IMR-90 (cell line): ENCODE data around the gene ANTXR1. TPM values are rescaled to one million over a fixed set of nuclear protein-coding genes. Genes with fewer than 3 reads are reported as not detected.
A peak's percentile ranks its signal among the peaks of the same experiment; 100 is the strongest.

Source experiments
- ATAC-seq: fragments of 200-7000 bp; cut with Tn5 transposase; 2 replicates; pipeline ENCODE4 v1.9.1; 2020; ENCODE audit warnings: low read depth, mild to moderate bottlenecking, moderate library complexity
- BruUV-seq: library from RNA; stranded (reverse); fragments of 400-500 nt; replicated peaks from 2 replicates; lab custom pipeline; 2021; lab: Mats Ljungman, UMichigan
- CTCF ChIA-PET: fragments of 300-600 bp; formaldehyde crosslinking; extraction: SDS; loops from one replicate; lab custom pipeline; 2021; ENCODE audit warnings: antibody characterized with exemption; lab: Yijun Ruan, JAX
- POLR2A ChIA-PET: fragments of 300-600 bp; sonication (Branson Sonifier 250); formaldehyde crosslinking; loops from one replicate; lab custom pipeline; 2022; ENCODE audit warnings: antibody characterized with exemption; ENCODE audit not compliant: unreplicated experiment; lab: Charles Lee
- DNase-seq: peaks from one replicate; pipeline ENCODE4 v3.0.0; 2013
- H2AFZ ChIP-seq: replicated peaks from 2 replicates; pipeline ENCODE3; 2013; ENCODE audit warnings: low read length, mild to moderate bottlenecking; ENCODE audit not compliant: poor library complexity
- H2AK5ac ChIP-seq: 2 replicates; pipeline ENCODE4 v1.6.1; 2013; ENCODE audit warnings: low read depth, low read length, inconsistent platforms
- H2AK9ac ChIP-seq: replicated peaks from 2 replicates; pipeline ENCODE3; 2013; ENCODE audit warnings: mild to moderate bottlenecking, low read depth, low read length, moderate library complexity; ENCODE audit not compliant: poor library complexity
- H2BK120ac ChIP-seq: 2 replicates; pipeline ENCODE4 v1.6.1; 2013; ENCODE audit warnings: low read depth, low read length, inconsistent platforms
- H2BK15ac ChIP-seq: 3 replicates; pipeline ENCODE4 v1.6.1; 2013; ENCODE audit warnings: low read depth, low read length, inconsistent platforms
- H2BK20ac ChIP-seq: 2 replicates; pipeline ENCODE4 v1.6.1; 2013; ENCODE audit warnings: low read depth, mild to moderate bottlenecking, inconsistent platforms, low read length, moderate library complexity
- H2BK5ac ChIP-seq: 2 replicates; pipeline ENCODE4 v1.6.1; 2013; ENCODE audit warnings: mild to moderate bottlenecking, low read depth, low read length, inconsistent platforms; ENCODE audit not compliant: poor library complexity, severe bottlenecking
- H3K14ac ChIP-seq: replicated peaks from 2 replicates; pipeline ENCODE4 v1.6.1; 2013; ENCODE audit warnings: low read depth, low read length, inconsistent platforms
- H3K18ac ChIP-seq: 2 replicates; pipeline ENCODE4 v1.6.1; 2013; ENCODE audit warnings: low read depth, low read length, control low read depth
- H3K23ac ChIP-seq: 2 replicates; pipeline ENCODE4 v1.6.1; 2013; ENCODE audit warnings: low read depth, low read length, inconsistent platforms
- H3K27ac ChIP-seq: 2 replicates; pipeline ENCODE4 v1.5.1; 2013; ENCODE audit warnings: mild to moderate bottlenecking, control low read depth, low read length; ENCODE audit not compliant: insufficient read depth
- H3K27me3 ChIP-seq: 2 replicates; pipeline ENCODE4 v1.6.1; 2013; ENCODE audit warnings: low read length; ENCODE audit not compliant: control insufficient read depth, insufficient read depth
- H3K36me3 ChIP-seq: 2 replicates; pipeline ENCODE4 v1.6.1; 2013; ENCODE audit warnings: low read length, mixed read lengths; ENCODE audit not compliant: control insufficient read depth, insufficient read depth
- H3K4ac ChIP-seq: 2 replicates; pipeline ENCODE4 v1.6.1; 2013; ENCODE audit warnings: low read depth, low read length, inconsistent platforms
- H3K4me1 ChIP-seq: 2 replicates; pipeline ENCODE4 v1.6.1; 2013; ENCODE audit warnings: low read length, mixed read lengths; ENCODE audit not compliant: control insufficient read depth, insufficient read depth
- H3K4me2 ChIP-seq: 2 replicates; pipeline ENCODE4 v1.6.1; 2013; ENCODE audit warnings: low read depth, mild to moderate bottlenecking, control low read depth, low read length, moderate library complexity
- H3K4me3 ChIP-seq: 2 replicates; pipeline ENCODE4 v1.5.1; 2013; ENCODE audit warnings: low read depth, mild to moderate bottlenecking, control low read depth, low read length, moderate library complexity; ENCODE audit not compliant: insufficient read depth
- H3K56ac ChIP-seq: 2 replicates; pipeline ENCODE4 v1.6.1; 2013; ENCODE audit warnings: low read length, inconsistent platforms; ENCODE audit not compliant: insufficient read depth; ENCODE audit errors: extremely low read depth
- H3K79me1 ChIP-seq, 2 experiments: 2 replicates each; pipeline ENCODE4 v1.6.1; 2013; ENCODE audit warnings: low read length in 2 of 2, inconsistent platforms in 1 of 2, low read depth in 1 of 2
- H3K9ac ChIP-seq: 2 replicates; pipeline ENCODE4 v1.6.1; 2013; ENCODE audit warnings: low read depth, low read length, control low read depth
- H3K9me1 ChIP-seq: 2 replicates; pipeline ENCODE4 v1.6.1; 2013; ENCODE audit warnings: low read length, inconsistent platforms; ENCODE audit not compliant: insufficient read depth
- H3K9me3 ChIP-seq: 2 replicates; pipeline ENCODE4 v1.6.1; 2013; ENCODE audit warnings: low read length; ENCODE audit not compliant: control insufficient read depth, insufficient read depth
- H4K20me1 ChIP-seq: 2 replicates; pipeline ENCODE4 v1.6.1; 2013; ENCODE audit warnings: low read length, inconsistent platforms; ENCODE audit not compliant: insufficient read depth
- H4K5ac ChIP-seq: 2 replicates; pipeline ENCODE4 v1.6.1; 2013; ENCODE audit warnings: mild to moderate bottlenecking, low read depth, low read length, control low read depth
- H4K8ac ChIP-seq, 2 experiments: 2 replicates each; pipeline ENCODE4 v1.6.1; 2013; ENCODE audit warnings: low read depth in 2 of 2, low read length in 2 of 2, control low read depth in 1 of 2, inconsistent platforms in 1 of 2
- H4K91ac ChIP-seq: 2 replicates; pipeline ENCODE4 v1.6.1; 2013; ENCODE audit warnings: low read depth, low read length, inconsistent platforms; ENCODE audit not compliant: insufficient read depth
- CEBPB ChIP-seq: IDR thresholded peaks from 2 replicates; pipeline ENCODE4 v1.6.1; 2012; ENCODE audit warnings: low read depth, low read length, improper control_type of control experiment
- CHD1 ChIP-seq: IDR thresholded peaks from 2 replicates; pipeline ENCODE4 v1.6.1; 2012; ENCODE audit warnings: low read depth, low read length, improper control_type of control experiment
- MAZ ChIP-seq: IDR thresholded peaks from 2 replicates; pipeline ENCODE4 v1.6.1; 2012; ENCODE audit warnings: low read depth, mild to moderate bottlenecking, low read length, improper control_type of control experiment, moderate library complexity, borderline replicate concordance
- MXI1 ChIP-seq: IDR thresholded peaks from 2 replicates; pipeline ENCODE4 v1.6.1; 2012; ENCODE audit warnings: low read depth, mild to moderate bottlenecking, low read length, moderate library complexity, borderline replicate concordance
- NFE2L2 ChIP-seq: fragments of 150-350 bp; IDR thresholded peaks from 2 replicates; pipeline ENCODE4 v1.6.1; 2016; ENCODE audit warnings: low read depth, mild to moderate bottlenecking, low read length
- RFX5 ChIP-seq: IDR thresholded peaks from 2 replicates; pipeline ENCODE4 v1.8.0; 2012; ENCODE audit warnings: low read depth, mild to moderate bottlenecking, low read length, moderate library complexity
- WGBS, 2 experiments: methylation state at CpG; one replicate each; pipeline versions ENCODE4 v1.1.5 to v1.1.7; 2013; ENCODE audit warnings: missing lambda C conversion rate in 2 of 2; ENCODE audit not compliant: insufficient read length in 1 of 2; ENCODE audit errors: extremely low coverage in 2 of 2; 5-methylcytosine and 5-hydroxymethylcytosine counted together
- dilution Hi-C: fragments of 300-500 bp; cut with HindIII; formaldehyde crosslinking; loops from one replicate; pipeline ENCODE4 v1.14.3; 2018; ENCODE audit warnings: low sequenced_read_pairs; ENCODE audit not compliant: unreplicated experiment
- in situ Hi-C: fragments of 300-500 bp; cut with MboI; formaldehyde crosslinking; loops from 3 replicates; pipeline ENCODE4 v1.14.3; 2019; ENCODE audit warnings: low sequenced_read_pairs, inconsistent platforms, mixed read lengths
- intact Hi-C: fragments of 100-400 bp; cut with micrococcal nuclease; formaldehyde crosslinking; loops from 2 replicates; pipeline ENCODE4 v1.10.0; 2022
- polyA plus RNA-seq, 3 experiments: library from polyadenylated mRNA; depleted of rRNA; stranded (reverse); fragments of >200 nt; gene quantifications; 2 replicates each; pipeline ENCODE4 v1.2.3, GENCODE V29; 2012; ENCODE audit warnings: low replicate concordance in 1 of 3
- total RNA-seq: library from RNA; depleted of rRNA; stranded (reverse); fragments of >200 nt; gene quantifications from 2 replicates; pipeline ENCODE4 v1.2.3, GENCODE V29; 2012
- TF ChIP-seq, protein P1 (sequence below): fragments of 150-350 bp; IDR thresholded peaks from 2 replicates; pipeline ENCODE4 v1.6.1; 2017; ENCODE audit warnings: mild to moderate bottlenecking, antibody characterized with exemption, low read length, low read depth
- TF ChIP-seq, protein P2 (sequence below): fragments of 150-350 bp; IDR thresholded peaks from 2 replicates; pipeline ENCODE4 v1.6.1; 2016; ENCODE audit warnings: low read depth, mild to moderate bottlenecking, low read length, moderate library complexity, borderline replicate concordance

ANTXR1 gene
- total and polyA plus RNA-seq, 2 of the 4 experiments (the other 2 are of a cell fraction), result 27.2 to 36.9 TPM

DNA sequence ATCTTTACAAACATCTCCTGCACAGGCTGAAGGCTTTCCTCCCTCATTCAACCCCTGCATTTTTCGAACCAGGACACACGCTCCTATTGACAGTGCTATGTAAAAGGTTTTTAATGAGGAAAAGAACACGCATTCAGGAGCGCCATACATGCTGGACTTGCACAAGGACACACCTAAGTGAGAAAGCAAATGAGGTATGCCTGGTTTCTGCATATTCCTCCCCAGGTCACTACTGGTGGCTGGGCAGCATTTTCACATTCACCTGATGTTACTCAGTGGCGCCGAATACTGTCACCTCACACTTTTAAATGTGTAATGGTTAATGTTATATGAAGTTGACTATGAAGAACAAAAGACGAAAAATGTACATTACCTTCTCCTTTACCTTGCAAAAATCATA is 150.6 kb downstream of the ANTXR1 start:
- intact Hi-C loops (loop anchor here (2.0 kb wide), 1 partner anchor 143 kb away; no protein-coding TSS in a partner anchor), dilution Hi-C loops (no loop called here), in situ Hi-C loops (no loop called here)
- peak overlapping the region; percentile 92 for H3K18ac ChIP-seq
- DNase-seq (no peak), ATAC-seq (no peak)
- peak overlapping the region; percentile 69 for H4K5ac ChIP-seq
- peaks cover 22 to 69% of the 10 kb centered on the region in 2 experiments; a peak in 3 of 4 replicates for H3K79me1 ChIP-seq
- H3K4me3 ChIP-seq, result no peak overlapping the region
- H3K9me1 ChIP-seq, result peaks cover 31% of the 10 kb centered on the region
- peak overlapping the region; percentile 97 for H2BK20ac ChIP-seq
- no peak overlapping the region for H2AFZ ChIP-seq
- BruUV-seq, result no TSS peak
- peaks cover 39% of the 10 kb centered on the region for H3K36me3 ChIP-seq
- no peak overlapping the region; the same call in 1 of the 2 replicates for H3K9ac ChIP-seq
- H3K23ac ChIP-seq, result peak overlapping the region; percentile 97
- peak overlapping the region; percentile 67 for H3K56ac ChIP-seq
- peak overlapping the region; percentile 97 for H2BK120ac ChIP-seq
- peak overlapping the region; percentile 98 for H2AK5ac ChIP-seq
- H2BK5ac ChIP-seq, result peak overlapping the region; percentile 84
- peaks cover 21% of the 10 kb centered on the region for H3K4me1 ChIP-seq
- H2AK9ac ChIP-seq, result no peak overlapping the region
- H4K8ac ChIP-seq, result peak overlapping the region; percentile 38 to 86
- H3K14ac ChIP-seq, result peak overlapping the region; percentile 90
- POLR2A ChIA-PET, result no interaction called here
- H4K20me1 ChIP-seq, result no peaks in the 10 kb centered on the region; the same call in 1 of the 2 replicates
- H3K27ac ChIP-seq, result peak overlapping the region; percentile 27
- H3K4me2 ChIP-seq, result no peak overlapping the region; the same call in 1 of the 2 replicates
- peak overlapping the region; percentile 76 for H3K4ac ChIP-seq
- peak overlapping the region; percentile 90 for H4K91ac ChIP-seq
- no peaks in the 10 kb centered on the region for H3K9me3 ChIP-seq
- CTCF ChIA-PET, result no interaction called here
- WGBS, 2 experiments, result no CpG with 5 or more reads among the region's 7 CpGs
- peak overlapping the region; percentile 97; the same call in 2 of the 3 replicates for H2BK15ac ChIP-seq
- H3K27me3 ChIP-seq, result no peaks in the 10 kb centered on the region
- no peak for TF ChIP-seq NFE2L2
- TF ChIP-seq RFX5, result no peak
- TF ChIP-seq CHD1, result no peak
- no peak for TF ChIP-seq MAZ
- TF ChIP-seq CEBPB, result no peak
- TF ChIP-seq, protein P1, sequence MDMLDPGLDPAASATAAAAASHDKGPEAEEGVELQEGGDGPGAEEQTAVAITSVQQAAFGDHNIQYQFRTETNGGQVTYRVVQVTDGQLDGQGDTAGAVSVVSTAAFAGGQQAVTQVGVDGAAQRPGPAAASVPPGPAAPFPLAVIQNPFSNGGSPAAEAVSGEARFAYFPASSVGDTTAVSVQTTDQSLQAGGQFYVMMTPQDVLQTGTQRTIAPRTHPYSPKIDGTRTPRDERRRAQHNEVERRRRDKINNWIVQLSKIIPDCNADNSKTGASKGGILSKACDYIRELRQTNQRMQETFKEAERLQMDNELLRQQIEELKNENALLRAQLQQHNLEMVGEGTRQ, result no peak
- TF ChIP-seq MXI1, result no peak
- TF ChIP-seq, protein P2, sequence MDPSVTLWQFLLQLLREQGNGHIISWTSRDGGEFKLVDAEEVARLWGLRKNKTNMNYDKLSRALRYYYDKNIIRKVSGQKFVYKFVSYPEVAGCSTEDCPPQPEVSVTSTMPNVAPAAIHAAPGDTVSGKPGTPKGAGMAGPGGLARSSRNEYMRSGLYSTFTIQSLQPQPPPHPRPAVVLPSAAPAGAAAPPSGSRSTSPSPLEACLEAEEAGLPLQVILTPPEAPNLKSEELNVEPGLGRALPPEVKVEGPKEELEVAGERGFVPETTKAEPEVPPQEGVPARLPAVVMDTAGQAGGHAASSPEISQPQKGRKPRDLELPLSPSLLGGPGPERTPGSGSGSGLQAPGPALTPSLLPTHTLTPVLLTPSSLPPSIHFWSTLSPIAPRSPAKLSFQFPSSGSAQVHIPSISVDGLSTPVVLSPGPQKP, result no peak
